Left renal pelvis (tissue), 4 donors: ENCODE results near the gene OPCML. TPM values are rescaled to one million over a fixed set of nuclear protein-coding genes. Genes with fewer than 3 reads are reported as not detected.

Experiments used
- DNase-seq, 4 donors: peaks; one replicate each; pipeline ENCODE4 v3.0.0-alpha.2; 2013; ENCODE audit warnings: low read depth in 4 of 4, low spot score in 3 of 4
- polyA plus RNA-seq, 4 donors: library from polyadenylated mRNA; unstranded; fragments of 120-200 nt; gene quantifications; one replicate each; pipeline ENCODE4 v1.2.1, GENCODE V29; 2013; ENCODE audit not compliant: insufficient read length in 4 of 4

Gene OPCML
- polyA plus RNA-seq, 4 donors, result 10.1 to 16.1 (median 12.5) TPM

GRCh38 chr11:132839236-132839945 lies 692.9 kb downstream of the OPCML start:
- no peak for DNase-seq

GRCh38 chr11:132838627-132839026 lies 693.7 kb downstream of the OPCML start:
- DNase-seq, result no peak

- DNase-seq, result no peak
Observed at GRCh38 chr11:132831272-132831671, 701.0 kb downstream of the OPCML start.

- DNase-seq, result no peak
Observed at GRCh38 chr11:132824642-132825041, 707.7 kb downstream of the OPCML start.

GRCh38 chr11:132822276-132822675 lies 710.0 kb downstream of the OPCML start:
- DNase-seq, result no peak

GRCh38 chr11:132821499-132821898 lies 710.8 kb downstream of the OPCML start:
- DNase-seq, result no peak

- no peak for DNase-seq
Observed at GRCh38 chr11:132821014-132821413, 711.3 kb downstream of the OPCML start.

GRCh38 chr11:132818951-132819350 lies 713.4 kb downstream of the OPCML start:
- no peak for DNase-seq

- DNase-seq, result no peak
Observed at GRCh38 chr11:132817387-132817786, 714.9 kb downstream of the OPCML start.

GRCh38 chr11:132814410-132814809 lies 717.9 kb downstream of the OPCML start:
- peak in 1 of 4 donors; percentile 14 for DNase-seq

GRCh38 chr11:132811649-132812048 lies 720.7 kb downstream of the OPCML start:
- DNase-seq, result no peak

GRCh38 chr11:132809070-132809469 lies 723.2 kb downstream of the OPCML start:
- no peak for DNase-seq

- DNase-seq, result no peak
Observed at GRCh38 chr11:132804258-132804657, 728.0 kb downstream of the OPCML start.

GRCh38 chr11:132803436-132803835 lies 728.9 kb downstream of the OPCML start:
- DNase-seq, result no peak

GRCh38 chr11:132802947-132803346 lies 729.4 kb downstream of the OPCML start:
- no peak for DNase-seq

- no peak for DNase-seq
Observed at GRCh38 chr11:132793831-132794230, 738.5 kb downstream of the OPCML start.

GRCh38 chr11:132792341-132793140 lies 739.8 kb downstream of the OPCML start:
- DNase-seq, result no peak

GRCh38 chr11:132790971-132791370 lies 741.3 kb downstream of the OPCML start:
- no peak for DNase-seq

GRCh38 chr11:132790466-132790865 lies 741.8 kb downstream of the OPCML start:
- DNase-seq, result no peak

- DNase-seq, result no peak
Observed at GRCh38 chr11:132788816-132789325, 743.4 kb downstream of the OPCML start.

GRCh38 chr11:132785878-132786277 lies 746.4 kb downstream of the OPCML start:
- no peak for DNase-seq

GRCh38 chr11:132784441-132784840 lies 747.9 kb downstream of the OPCML start:
- DNase-seq, result no peak
